ENCODE data around the gene MAP7. TPM values are rescaled to one million over a fixed set of nuclear protein-coding genes. Genes with fewer than 3 reads are reported as not detected.

Gene MAP7
- total RNA-seq, 1 experiment from 2014 or later = 14.8 TPM

GRCh38 chr6:136538836-136539235 is 11.4 kb downstream of the MAP7 start:
- DNase-seq (ENCODE audit: low read depth) = no peak
- in situ Hi-C loops (cut with HindIII; ENCODE audit: low pct_unique_long_range_greater_than_20kb, low sequenced_read_pairs) = no loop called here

GRCh38 chr6:136535880-136536650 is 14.2 kb downstream of the MAP7 start:
- in situ Hi-C loops (cut with HindIII; ENCODE audit: low pct_unique_long_range_greater_than_20kb, low sequenced_read_pairs) = no loop called here
- no peak for DNase-seq (ENCODE audit: low read depth)

- DNase-seq (ENCODE audit: low read depth) = no peak
- in situ Hi-C loops (cut with HindIII; ENCODE audit: low pct_unique_long_range_greater_than_20kb, low sequenced_read_pairs) = no loop called here
These were observed 15.0 kb downstream of the MAP7 start for GRCh38 chr6:136535017-136535765.

GRCh38 chr6:136534268-136534667 is 16.0 kb downstream of the MAP7 start:
- in situ Hi-C loops (cut with HindIII; ENCODE audit: low pct_unique_long_range_greater_than_20kb, low sequenced_read_pairs) = no loop called here
- no peak for DNase-seq (ENCODE audit: low read depth)

- in situ Hi-C loops (cut with HindIII; ENCODE audit: low pct_unique_long_range_greater_than_20kb, low sequenced_read_pairs) = no loop called here
- DNase-seq (ENCODE audit: low read depth) = no peak
These were observed 16.7 kb downstream of the MAP7 start for GRCh38 chr6:136533487-136533886.

- no peak for DNase-seq (ENCODE audit: low read depth)
- in situ Hi-C loops (cut with HindIII; ENCODE audit: low pct_unique_long_range_greater_than_20kb, low sequenced_read_pairs) = no loop called here
These were observed 18.2 kb downstream of the MAP7 start for GRCh38 chr6:136532030-136532429.

- in situ Hi-C loops (cut with HindIII; ENCODE audit: low pct_unique_long_range_greater_than_20kb, low sequenced_read_pairs) = no loop called here
- DNase-seq (ENCODE audit: low read depth) = no peak
These were observed 20.5 kb downstream of the MAP7 start for GRCh38 chr6:136529710-136530109.

- in situ Hi-C loops (cut with HindIII; ENCODE audit: low pct_unique_long_range_greater_than_20kb, low sequenced_read_pairs) = no loop called here
These were observed 21.7 kb downstream of the MAP7 start for GRCh38 chr6:136528477-136528876.

GRCh38 chr6:136527831-136528230 is 22.4 kb downstream of the MAP7 start:
- no peak for DNase-seq (ENCODE audit: low read depth)
- in situ Hi-C loops (cut with HindIII; ENCODE audit: low pct_unique_long_range_greater_than_20kb, low sequenced_read_pairs) = no loop called here

More at GRCh38 chr6:136528477-136528876, 21.7 kb downstream of the MAP7 start:
- no peak for DNase-seq (ENCODE audit: low read depth)

GRCh38 chr6:136526937-136527336 is 23.3 kb downstream of the MAP7 start:
- in situ Hi-C loops (cut with HindIII; ENCODE audit: low pct_unique_long_range_greater_than_20kb, low sequenced_read_pairs) = no loop called here
- no peak for DNase-seq (ENCODE audit: low read depth)

- in situ Hi-C loops (cut with HindIII; ENCODE audit: low pct_unique_long_range_greater_than_20kb, low sequenced_read_pairs) = no loop called here
- DNase-seq (ENCODE audit: low read depth) = peak; percentile 30
These were observed 23.9 kb downstream of the MAP7 start for GRCh38 chr6:136526196-136526930.

- in situ Hi-C loops (cut with HindIII; ENCODE audit: low pct_unique_long_range_greater_than_20kb, low sequenced_read_pairs) = no loop called here
- no peak for DNase-seq (ENCODE audit: low read depth)
These were observed 24.5 kb downstream of the MAP7 start for GRCh38 chr6:136525586-136526195.

- no peak for DNase-seq (ENCODE audit: low read depth)
- in situ Hi-C loops (cut with HindIII; ENCODE audit: low pct_unique_long_range_greater_than_20kb, low sequenced_read_pairs) = no loop called here
These were observed 25.2 kb downstream of the MAP7 start for GRCh38 chr6:136524936-136525413.

- DNase-seq (ENCODE audit: low read depth) = no peak
- in situ Hi-C loops (cut with HindIII; ENCODE audit: low pct_unique_long_range_greater_than_20kb, low sequenced_read_pairs) = no loop called here
These were observed 25.8 kb downstream of the MAP7 start for GRCh38 chr6:136524339-136524935.

- DNase-seq (ENCODE audit: low read depth) = no peak
- in situ Hi-C loops (cut with HindIII; ENCODE audit: low pct_unique_long_range_greater_than_20kb, low sequenced_read_pairs) = no loop called here
These were observed 27.0 kb downstream of the MAP7 start for GRCh38 chr6:136523196-136523595.

GRCh38 chr6:136522636-136523035 is 27.6 kb downstream of the MAP7 start:
- in situ Hi-C loops (cut with HindIII; ENCODE audit: low pct_unique_long_range_greater_than_20kb, low sequenced_read_pairs) = no loop called here
- no peak for DNase-seq (ENCODE audit: low read depth)

GRCh38 chr6:136521911-136522310 is 28.3 kb downstream of the MAP7 start:
- in situ Hi-C loops (cut with HindIII; ENCODE audit: low pct_unique_long_range_greater_than_20kb, low sequenced_read_pairs) = no loop called here

GRCh38 chr6:136521427-136521826 is 28.8 kb downstream of the MAP7 start:
- in situ Hi-C loops (cut with HindIII; ENCODE audit: low pct_unique_long_range_greater_than_20kb, low sequenced_read_pairs) = no loop called here
- no peak for DNase-seq (ENCODE audit: low read depth)

More at GRCh38 chr6:136521911-136522310, 28.3 kb downstream of the MAP7 start:
- no peak for DNase-seq (ENCODE audit: low read depth)

Data from Caki2 (cell line).